Naive thymus-derived CD8-positive, alpha-beta T cell (primary cell): ENCODE results near the gene RNF224. TPM values are rescaled to one million over a fixed set of nuclear protein-coding genes. Genes with fewer than 3 reads are reported as not detected.
"Not testable (repeated sequence)": the region's sequence is repeated elsewhere in the genome, so short reads cannot be mapped to it uniquely, and the experiment has no call there.

Source experiments
- ATAC-seq, 2 donors: fragments of 150-1000 bp; cut with Tn5 transposase in 1 of 2; sonication (Bioruptor Pico), chemical (Tn5 transposase) in 1 of 2; 1 replicate in 1 of 2; 2 replicates in 1 of 2; pipeline ENCODE4 v1.10.0; 2021; ENCODE audit warnings: mild to moderate bottlenecking in 2 of 2, moderate library complexity in 2 of 2
- POLR2A ChIA-PET: fragments of 350-600 bp; sonication (Branson Sonifier 250); formaldehyde crosslinking; loops from one replicate; lab custom pipeline; 2021; ENCODE audit warnings: antibody characterized with exemption; lab: Charles Lee
- DNase-seq, 10 donors: peaks; one replicate each; pipeline versions ENCODE4 v3.0.0 to v3.0.0-alpha.2; 2020 to 2022
- H3K27ac Mint-ChIP-seq, 10 donors: one replicate each; pipeline ENCODE4 v1.8.0; 2020 to 2022; ENCODE audit warnings: mild to moderate bottlenecking in 10 of 10, mixed read lengths in 10 of 10, moderate library complexity in 4 of 10, inconsistent platforms in 1 of 10
- H3K27me3 Mint-ChIP-seq, 5 donors: one replicate each; pipeline ENCODE4 v1.8.0; 2021 to 2022; ENCODE audit warnings: mixed read lengths in 5 of 5
- H3K36me3 Mint-ChIP-seq, 3 donors: one replicate each; pipeline ENCODE4 v1.8.0; 2020 to 2022; ENCODE audit warnings: mixed read lengths in 3 of 3, mild to moderate bottlenecking in 2 of 3, inconsistent platforms in 1 of 3
- H3K4me1 Mint-ChIP-seq, 4 donors: one replicate each; pipeline ENCODE4 v1.8.0; 2021 to 2022; ENCODE audit warnings: mixed read lengths in 4 of 4
- H3K4me3 Mint-ChIP-seq, 10 donors: one replicate each; pipeline ENCODE4 v1.8.0; 2020 to 2022; ENCODE audit warnings: mild to moderate bottlenecking in 10 of 10, mixed read lengths in 10 of 10, moderate library complexity in 6 of 10, inconsistent platforms in 1 of 10
- H3K9me3 Mint-ChIP-seq, 9 donors: one replicate each; pipeline ENCODE4 v1.8.0; 2020 to 2022; ENCODE audit warnings: mixed read lengths in 9 of 9, mild to moderate bottlenecking in 3 of 9, inconsistent platforms in 1 of 9, moderate library complexity in 1 of 9
- polyA plus RNA-seq, 3 donors: library from polyadenylated mRNA; unstranded; fragments of 300-500 nt; fragmentation: Illumina TruSeq; gene quantifications; one replicate each; pipeline ENCODE4 v1.2.3, GENCODE V29; 2021
- total RNA-seq, 8 experiments: library from RNA in 2 of 8; stranded (reverse) in 2 of 8; gene quantifications; one replicate each; pipeline ENCODE4 v1.2.3 and lab custom pipeline; 2021 to 2026

Gene RNF224
- total and polyA plus RNA-seq, 5 experiments from 2014 or later, result 0.21 TPM; not detected in 4

- POLR2A ChIA-PET, result interaction anchor here (0.6 to 8.2 kb wide), 15 partner anchors 11 to 326 kb away, joined by 3 to 139 read pairs (median 4); partner anchors contain the start of genes MAN1B1, NRARP, PNPLA7 and SSNA1
- Mint-ChIP-seq H3K9me3 (no peaks in the 10 kb centered on the region), H3K36me3 (peaks cover 0 to 8% (median 0%) of the 10 kb centered on the region in 3 donors), H3K4me1 (peaks cover 4 to 20% (median 12%) of the 10 kb centered on the region in 4 donors), H3K27ac (peak overlapping the region in 8 of 10 donors; percentile 53 to 89 (median 78)), H3K27me3 (no peaks in the 10 kb centered on the region), H3K4me3 (peak overlapping the region; percentile 79 to 92 (median 86))
- DNase-seq (no peak), ATAC-seq (no peak)
These were observed 26.7 kb downstream of the RNF224 start for GRCh38 chr9:137253717-137254623.

GRCh38 chr9:137254624-137255447 is 27.5 kb downstream of the RNF224 start, which contains the start of gene NELFB:
Gene NELFB, plus strand, starts transcription at chr9:137255327.
- H3K27me3 Mint-ChIP-seq, result no peaks in the 10 kb centered on the region
- ATAC-seq, result peak; percentile 90
- peaks cover 0 to 13% (median 0%) of the 10 kb centered on the region in 3 donors for H3K36me3 Mint-ChIP-seq
- peak; percentile 89 to 99 (median 96) for DNase-seq
- POLR2A ChIA-PET, result interaction anchor here (0.6 to 8.2 kb wide), 16 partner anchors 10 to 325 kb away, joined by 3 to 139 read pairs (median 4); partner anchors contain the start of genes EXD3, MAN1B1, NRARP and PNPLA7
- peaks cover 4 to 20% (median 12%) of the 10 kb centered on the region in 4 donors for H3K4me1 Mint-ChIP-seq
- H3K27ac Mint-ChIP-seq, result peak within 1 kb of the TSS; percentile 41 to 89 (median 78)
- H3K4me3 Mint-ChIP-seq, result peak within 1 kb of the TSS; percentile 84 to 96 (median 87)
- H3K9me3 Mint-ChIP-seq, result no peaks in the 10 kb centered on the region

GRCh38 chr9:137255448-137256114 is 28.3 kb downstream of the RNF224 start:
- H3K36me3 Mint-ChIP-seq, result peaks cover 0 to 13% (median 0%) of the 10 kb centered on the region in 3 donors
- H3K9me3 Mint-ChIP-seq, result no peaks in the 10 kb centered on the region
- DNase-seq (peak in 1 of 10 donors; percentile 35), ATAC-seq (peak in 1 of 2 donors; percentile 6)
- POLR2A ChIA-PET, result interaction anchor here (1.0 to 8.2 kb wide), 12 partner anchors 10 to 295 kb away, joined by 3 to 139 read pairs (median 4); partner anchors contain the start of genes EXD3, MAN1B1, PNPLA7 and SSNA1
- no peaks in the 10 kb centered on the region for H3K27me3 Mint-ChIP-seq
- H3K4me1 Mint-ChIP-seq, result peaks cover 4 to 20% (median 12%) of the 10 kb centered on the region in 4 donors
- H3K27ac Mint-ChIP-seq, result peak overlapping the region in 9 of 10 donors; percentile 25 to 89 (median 66)
- peak overlapping the region; percentile 84 to 96 (median 87) for H3K4me3 Mint-ChIP-seq

- ATAC-seq, result no peak
- POLR2A ChIA-PET, result interaction anchor here (0.6 to 8.2 kb wide), 9 partner anchors 9 to 293 kb away, joined by 3 to 139 read pairs (median 6); partner anchors contain the start of genes EXD3, MAN1B1 and TUBB4B
- peaks cover 0 to 17% (median 0%) of the 10 kb centered on the region in 3 donors for H3K36me3 Mint-ChIP-seq
- peaks cover 4 to 20% (median 12%) of the 10 kb centered on the region in 4 donors for H3K4me1 Mint-ChIP-seq
- H3K4me3 Mint-ChIP-seq, result peak overlapping the region; percentile 84 to 96 (median 87)
- DNase-seq, result no peak
- H3K9me3 Mint-ChIP-seq, result no peaks in the 10 kb centered on the region
- no peaks in the 10 kb centered on the region for H3K27me3 Mint-ChIP-seq
- H3K27ac Mint-ChIP-seq, result peak overlapping the region in 1 of 10 donors; percentile 11
These were observed 29.1 kb downstream of the RNF224 start for GRCh38 chr9:137256362-137256761.

GRCh38 chr9:137256856-137257255 is 29.6 kb downstream of the RNF224 start:
- Mint-ChIP-seq H3K4me1 (peaks cover 4 to 22% (median 15%) of the 10 kb centered on the region in 4 donors), H3K9me3 (no peaks in the 10 kb centered on the region), H3K27me3 (no peaks in the 10 kb centered on the region), H3K4me3 (peak overlapping the region; percentile 59 to 96 (median 86)), H3K36me3 (peaks cover 0 to 22% (median 3%) of the 10 kb centered on the region in 3 donors), H3K27ac (peak overlapping the region in 1 of 10 donors; percentile 19)
- POLR2A ChIA-PET, result interaction anchor here (0.6 to 8.2 kb wide), 7 partner anchors 9 to 292 kb away, joined by 4 to 139 read pairs (median 6); partner anchors contain the start of genes MAN1B1 and TUBB4B
- ATAC-seq (no peak), DNase-seq (no peak)

GRCh38 chr9:137262173-137262908 is 35.0 kb downstream of the RNF224 start:
- H3K27ac Mint-ChIP-seq, H3K4me3 Mint-ChIP-seq: not testable (repeated sequence)

DNA sequence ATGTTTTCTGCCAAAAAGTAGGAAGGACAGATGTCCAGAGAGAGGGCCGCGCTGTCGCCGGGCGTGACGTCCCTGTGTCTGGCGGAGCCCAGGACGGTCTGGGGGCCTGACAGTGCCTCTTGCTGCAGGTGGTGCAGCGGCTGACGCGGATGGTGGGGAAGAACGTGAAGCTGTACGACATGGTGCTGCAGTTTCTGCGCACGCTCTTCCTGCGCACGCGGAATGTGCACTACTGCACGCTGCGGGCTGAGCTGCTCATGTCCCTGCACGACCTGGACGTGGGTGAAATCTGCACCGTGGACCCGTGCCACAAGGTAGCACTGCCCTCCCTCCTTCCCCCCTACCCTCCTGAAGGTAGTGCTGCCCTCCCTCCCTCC is 35.6 kb downstream of the RNF224 start:
- H3K27ac Mint-ChIP-seq, result no peak overlapping the region
- H3K9me3 Mint-ChIP-seq, result no peaks in the 10 kb centered on the region
- H3K36me3 Mint-ChIP-seq, result peaks cover 0 to 51% (median 13%) of the 10 kb centered on the region in 3 donors
- H3K4me1 Mint-ChIP-seq, result peaks cover 0 to 5% (median under 1%) of the 10 kb centered on the region in 4 donors
- H3K27me3 Mint-ChIP-seq, result no peaks in the 10 kb centered on the region
- POLR2A ChIA-PET, result no interaction called here
- no peak for ATAC-seq
- DNase-seq, result no peak
- H3K4me3 Mint-ChIP-seq, result no peak overlapping the region

More at GRCh38 chr9:137262173-137262908, 35.0 kb downstream of the RNF224 start:
- ATAC-seq, H3K9me3 Mint-ChIP-seq, H3K27me3 Mint-ChIP-seq, H3K4me1 Mint-ChIP-seq: not testable (repeated sequence)
- peak in 1 of 10 donors; percentile 38 for DNase-seq
- peaks cover 0 to 46% (median 9%) of the 10 kb centered on the region in 3 donors for H3K36me3 Mint-ChIP-seq
- POLR2A ChIA-PET, result interaction anchor here (1.2 kb wide), 1 partner anchor 8 kb away, joined by 4 read pairs; no protein-coding TSS in a partner anchor

DNA sequence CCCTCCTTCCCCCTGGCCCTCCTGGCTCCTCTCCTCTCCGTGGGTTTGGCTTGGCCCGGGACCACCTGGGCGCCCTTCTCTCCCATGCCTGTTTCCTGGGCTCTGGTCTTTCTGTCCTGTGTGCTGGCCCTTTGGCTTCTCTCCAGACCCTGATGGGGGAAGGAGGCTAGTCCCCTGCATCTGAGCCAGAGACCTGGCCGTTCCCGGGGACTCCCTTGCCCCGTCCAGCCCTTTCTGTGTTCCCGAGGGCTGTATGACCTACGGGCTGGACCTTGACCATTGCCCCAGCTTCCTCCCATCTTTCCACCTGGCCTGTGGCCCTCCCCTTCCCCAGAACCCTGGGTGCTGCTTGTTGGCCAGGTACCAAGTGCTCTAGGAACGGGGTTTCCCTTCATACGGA is 36.2 kb downstream of the RNF224 start:
- POLR2A ChIA-PET, result no interaction called here
- Mint-ChIP-seq H3K4me1 (peaks cover under 1 to 5% (median under 1%) of the 10 kb centered on the region in 4 donors), H3K9me3 (no peaks in the 10 kb centered on the region), H3K27ac (no peak overlapping the region), H3K27me3 (no peaks in the 10 kb centered on the region), H3K36me3 (peaks cover 0 to 54% (median 14%) of the 10 kb centered on the region in 3 donors), H3K4me3 (no peak overlapping the region)
- no peak for DNase-seq
- ATAC-seq, result no peak

DNA sequence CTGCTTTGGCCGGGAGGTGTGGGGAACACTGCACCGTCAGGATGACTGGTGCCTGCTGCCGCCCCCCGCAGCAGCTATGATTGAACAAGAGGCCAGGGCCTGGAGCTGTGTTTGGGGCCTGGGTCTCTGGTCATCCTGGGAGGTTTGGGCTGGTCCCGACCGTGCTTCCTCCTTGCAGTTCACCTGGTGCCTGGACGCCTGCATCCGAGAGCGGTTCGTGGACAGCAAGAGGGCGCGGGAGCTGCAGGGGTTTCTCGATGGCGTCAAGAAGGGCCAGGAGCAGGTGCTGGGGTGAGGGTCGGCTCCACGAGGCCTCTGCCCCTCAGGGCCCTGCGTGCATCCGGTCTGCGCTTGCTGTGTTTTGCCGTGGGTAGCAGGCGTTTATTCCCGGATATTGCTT is 36.8 kb downstream of the RNF224 start:
- H3K9me3 Mint-ChIP-seq, result no peaks in the 10 kb centered on the region
- peaks cover 2 to 5% (median 4%) of the 10 kb centered on the region in 4 donors for H3K4me1 Mint-ChIP-seq
- H3K27me3 Mint-ChIP-seq, result no peaks in the 10 kb centered on the region
- peaks cover 0 to 54% (median 18%) of the 10 kb centered on the region in 3 donors for H3K36me3 Mint-ChIP-seq
- H3K27ac Mint-ChIP-seq, result peak overlapping the region in 1 of 10 donors; percentile 48
- ATAC-seq, result no peak
- no peak overlapping the region for H3K4me3 Mint-ChIP-seq
- no peak for DNase-seq
- POLR2A ChIA-PET, result no interaction called here

- Mint-ChIP-seq H3K4me1 (peaks cover 5 to 13% (median 8%) of the 10 kb centered on the region in 4 donors), H3K27ac (no peak overlapping the region), H3K4me3 (no peak overlapping the region), H3K27me3 (no peaks in the 10 kb centered on the region), H3K36me3 (peaks cover 0 to 62% (median 26%) of the 10 kb centered on the region in 3 donors), H3K9me3 (no peaks in the 10 kb centered on the region)
- no peak for DNase-seq
- POLR2A ChIA-PET, result interaction anchor here (1.2 to 1.4 kb wide), 3 partner anchors 9 to 28 kb away, joined by 3 to 4 read pairs (median 4); no protein-coding TSS in a partner anchor
- ATAC-seq, result no peak
These were observed 38.3 kb downstream of the RNF224 start for GRCh38 chr9:137265496-137266161.
